NCI-H1105 (cell line): Measurements from ENCODE around the gene KRTAP10-7.
"Not testable (repeated sequence)": the region's sequence is repeated elsewhere in the genome, so short reads cannot be mapped to it uniquely, and the experiment has no call there.

ENCODE experiments used
- DNase-seq: peaks from one replicate; lab custom pipeline; 2025; lab: John Stamatoyannopoulos, UW

Gene KRTAP10-7

GRCh38 chr21:44612029-44612486 lies 11.7 kb downstream of the KRTAP10-7 start, which contains the start of gene KRTAP10-8:
TSS of gene KRTAP10-8 (plus strand) at chr21:44612079. CDS start at chr21:44612101, 22 bp downstream.
- no peak for DNase-seq

GRCh38 chr21:44612669-44613229 lies 12.4 kb downstream of the KRTAP10-7 start:
- no peak for DNase-seq

- no peak for DNase-seq
Observed at GRCh38 chr21:44613386-44614155, 13.2 kb downstream of the KRTAP10-7 start.

- no peak for DNase-seq
Observed at GRCh38 chr21:44614161-44614631, 13.8 kb downstream of the KRTAP10-7 start.

GRCh38 chr21:44614961-44615391 lies 14.6 kb downstream of the KRTAP10-7 start:
- DNase-seq, result no peak

GRCh38 chr21:44615466-44615865 lies 15.1 kb downstream of the KRTAP10-7 start:
- DNase-seq, result no peak

GRCh38 chr21:44615911-44616590 lies 15.7 kb downstream of the KRTAP10-7 start:
- no peak for DNase-seq

- no peak for DNase-seq
Observed at GRCh38 chr21:44616591-44616926, 16.2 kb downstream of the KRTAP10-7 start.

GRCh38 chr21:44617071-44617501 lies 16.7 kb downstream of the KRTAP10-7 start:
- no peak for DNase-seq

- DNase-seq, result no peak
Observed at GRCh38 chr21:44618504-44618903, 18.1 kb downstream of the KRTAP10-7 start.

- no peak for DNase-seq
Observed at GRCh38 chr21:44618909-44619308, 18.5 kb downstream of the KRTAP10-7 start.

- DNase-seq, result no peak
Observed at GRCh38 chr21:44619886-44620285, 19.5 kb downstream of the KRTAP10-7 start.

- DNase-seq, result no peak
Observed at GRCh38 chr21:44623575-44623974, 23.2 kb downstream of the KRTAP10-7 start.

GRCh38 chr21:44625756-44626155 lies 25.4 kb downstream of the KRTAP10-7 start:
- DNase-seq, result no peak

- no peak for DNase-seq
Observed at GRCh38 chr21:44626262-44626661, 25.9 kb downstream of the KRTAP10-7 start.

GRCh38 chr21:44626673-44627143 lies 26.3 kb downstream of the KRTAP10-7 start, which contains the start of gene KRTAP10-9:
TSS of gene KRTAP10-9 (plus strand) at chr21:44627093. CDS start at chr21:44627172, 79 bp downstream.
- DNase-seq, result no peak

- DNase-seq, result not testable (repeated sequence)
Observed at GRCh38 chr21:44627181-44627822, 26.9 kb downstream of the KRTAP10-7 start.

- DNase-seq, result not testable (repeated sequence)
Observed at GRCh38 chr21:44627831-44628233, 27.4 kb downstream of the KRTAP10-7 start.

GRCh38 chr21:44628707-44629391 lies 28.5 kb downstream of the KRTAP10-7 start:
- DNase-seq, result no peak

- DNase-seq, result no peak
Observed at GRCh38 chr21:44630440-44630839, 30.0 kb downstream of the KRTAP10-7 start.

GRCh38 chr21:44632067-44632466 lies 31.7 kb downstream of the KRTAP10-7 start:
- DNase-seq, result no peak
